Measurements from ENCODE around the gene MARCKSL1. TPM values are rescaled to one million over a fixed set of nuclear protein-coding genes. Genes with fewer than 3 reads are reported as not detected.

Gene MARCKSL1
- total RNA-seq (2021): 457 and 470 TPM in 2 replicates
- long read RNA-seq, transcript MARCKSL1-201 (2 exons, 1,699 nt): major isoform, 129 of 178 reads
- long read RNA-seq, partial matches to known transcripts: 29 of 178 reads
- long read RNA-seq, other reads (novel, unspliced or antisense): 20 of 178 reads

DNA sequence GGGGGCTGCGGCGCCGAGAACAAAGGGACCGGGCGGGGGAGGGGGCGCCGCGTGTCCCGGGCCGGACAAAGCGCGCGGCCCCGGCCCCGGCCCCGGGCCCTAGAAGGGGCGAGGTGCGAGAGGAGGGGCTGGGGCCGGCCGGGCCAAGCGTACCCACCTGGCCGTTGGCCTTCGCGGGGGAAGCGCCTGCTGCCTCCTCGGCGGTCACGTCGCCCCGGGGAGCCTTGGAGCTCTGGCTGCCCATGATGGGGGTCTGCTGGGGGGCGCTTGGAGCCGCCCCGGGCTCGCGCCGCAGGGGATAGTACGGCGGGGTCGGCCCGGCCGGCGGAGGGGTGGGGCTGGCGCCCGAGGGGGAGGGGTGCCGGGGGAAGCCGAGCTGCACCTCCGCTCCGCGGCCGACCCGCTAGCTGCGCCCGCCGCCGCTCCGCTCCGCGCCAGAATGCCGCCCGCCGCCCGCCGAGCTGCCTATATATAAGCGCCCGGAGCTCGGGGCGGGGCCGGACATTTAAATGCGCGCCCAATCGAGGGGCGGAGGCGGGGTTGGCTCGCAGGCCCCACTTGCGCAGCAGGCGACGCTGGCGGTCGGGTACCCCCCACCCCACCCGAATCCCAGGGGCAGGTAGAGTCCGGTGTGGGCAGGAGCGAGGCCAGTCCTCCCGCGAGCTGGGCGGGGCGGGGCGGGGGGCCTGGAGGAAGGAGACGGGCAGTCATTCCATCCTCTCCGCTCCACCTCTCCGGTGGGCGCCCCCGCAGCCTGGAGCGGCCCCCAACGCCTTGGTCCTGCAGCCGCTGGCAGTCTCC is at the start of gene MARCKSL1:
Gene MARCKSL1, minus strand, starts transcription at position 444 of the 801 bp plus-strand sequence. Its CDS starts 200 bp downstream, at position 244.
- H3K4ac ChIP-seq (ENCODE audit: low read depth, low read length): no peak within 1 kb of the TSS; the same call in 1 of the 2 replicates
- H3K9ac ChIP-seq (ENCODE audit: extremely low read depth, insufficient read length, low read length): peak within 1 kb of the TSS; percentile 90
- peak within 1 kb of the TSS; percentile 93 to 97 for H3K4me3 Mint-ChIP-seq
- H3K9me3 ChIP-seq (ENCODE audit: control insufficient read depth, low read depth, low read length): no peaks in the 10 kb centered on the region
- no peak within 1 kb of the TSS for H4K91ac ChIP-seq (ENCODE audit: insufficient read length, low read depth, low read length)
- no peaks in the 10 kb centered on the region; a peak in 1 of 5 replicates for H3K9me3 Mint-ChIP-seq
- peak within 1 kb of the TSS; percentile 60 for H3K4me2 ChIP-seq (ENCODE audit: insufficient read depth, insufficient read length, low read length)
- H2AFZ ChIP-seq (ENCODE audit: low read length): no peak within 1 kb of the TSS
- H3K23ac ChIP-seq (ENCODE audit: insufficient read length, low read depth, low read length): no peak within 1 kb of the TSS
- no peak within 1 kb of the TSS for H3K27ac ChIP-seq (ENCODE audit: insufficient read length, low read depth, low read length)
- no peak within 1 kb of the TSS for H2BK15ac ChIP-seq (ENCODE audit: low read depth, low read length)
- TF ChIP-seq, protein P1, sequence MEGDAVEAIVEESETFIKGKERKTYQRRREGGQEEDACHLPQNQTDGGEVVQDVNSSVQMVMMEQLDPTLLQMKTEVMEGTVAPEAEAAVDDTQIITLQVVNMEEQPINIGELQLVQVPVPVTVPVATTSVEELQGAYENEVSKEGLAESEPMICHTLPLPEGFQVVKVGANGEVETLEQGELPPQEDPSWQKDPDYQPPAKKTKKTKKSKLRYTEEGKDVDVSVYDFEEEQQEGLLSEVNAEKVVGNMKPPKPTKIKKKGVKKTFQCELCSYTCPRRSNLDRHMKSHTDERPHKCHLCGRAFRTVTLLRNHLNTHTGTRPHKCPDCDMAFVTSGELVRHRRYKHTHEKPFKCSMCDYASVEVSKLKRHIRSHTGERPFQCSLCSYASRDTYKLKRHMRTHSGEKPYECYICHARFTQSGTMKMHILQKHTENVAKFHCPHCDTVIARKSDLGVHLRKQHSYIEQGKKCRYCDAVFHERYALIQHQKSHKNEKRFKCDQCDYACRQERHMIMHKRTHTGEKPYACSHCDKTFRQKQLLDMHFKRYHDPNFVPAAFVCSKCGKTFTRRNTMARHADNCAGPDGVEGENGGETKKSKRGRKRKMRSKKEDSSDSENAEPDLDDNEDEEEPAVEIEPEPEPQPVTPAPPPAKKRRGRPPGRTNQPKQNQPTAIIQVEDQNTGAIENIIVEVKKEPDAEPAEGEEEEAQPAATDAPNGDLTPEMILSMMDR (conservative IDR thresholded peaks at IDR 0.05): no peak
- no peak within 1 kb of the TSS for H3K56ac ChIP-seq (ENCODE audit: insufficient read length, low read depth, low read length)
- WGBS (ENCODE audit: extremely low coverage, insufficient read length, low lambda C conversion rate): no CpG with 5 or more reads among the region's 95 CpGs
- H2BK120ac ChIP-seq (ENCODE audit: low read depth, low read length, poor library complexity, severe bottlenecking): no peak within 1 kb of the TSS
- H3K4me1 Mint-ChIP-seq: peaks cover 43 to 55% of the 10 kb centered on the region in 2 experiments
- no peak within 1 kb of the TSS for H4K8ac ChIP-seq (replicated peaks; ENCODE audit: insufficient read length, low read depth, low read length)
- no peak within 1 kb of the TSS for H2BK20ac ChIP-seq (ENCODE audit: low read depth, low read length, poor library complexity, severe bottlenecking)
- H3K27me3 ChIP-seq (ENCODE audit: insufficient read depth, low read length): peaks cover 2% of the 10 kb centered on the region; the same call in 1 of the 2 replicates
- DNase-seq: peak; percentile 84
- H2BK5ac ChIP-seq (ENCODE audit: insufficient read length, low read length): no peak within 1 kb of the TSS
- H3K14ac ChIP-seq (ENCODE audit: insufficient read depth, low read length): peak within 1 kb of the TSS; percentile 97
- H3T11ph ChIP-seq (ENCODE audit: low read length): no peak within 1 kb of the TSS
- no peak within 1 kb of the TSS for H2AK5ac ChIP-seq (ENCODE audit: insufficient read length, low read length)
- H3K27ac Mint-ChIP-seq: peak within 1 kb of the TSS; percentile 93 to 98 (median 97)
- H4K20me1 ChIP-seq (ENCODE audit: control insufficient read depth, insufficient read depth, insufficient read length): no peaks in the 10 kb centered on the region
- no peak within 1 kb of the TSS for H4K5ac ChIP-seq (ENCODE audit: insufficient read length, low read depth, low read length)
- peaks cover 3% of the 10 kb centered on the region; the same call in 1 of the 2 replicates for H3K4me1 ChIP-seq (ENCODE audit: insufficient read depth, low read length)
- H3K79me1 ChIP-seq (ENCODE audit: insufficient read depth, low read depth, low read length, poor library complexity, severe bottlenecking): no peaks in the 10 kb centered on the region
- H3K79me2 ChIP-seq (ENCODE audit: insufficient read depth, low read length): peaks cover 6% of the 10 kb centered on the region; the same call in 1 of the 2 replicates
- H3K18ac ChIP-seq (ENCODE audit: insufficient read length, low read depth, low read length): peak within 1 kb of the TSS; percentile 89
- H3K23me2 ChIP-seq (ENCODE audit: insufficient read length, low read depth, low read length, poor library complexity, severe bottlenecking): peaks cover 11% of the 10 kb centered on the region
- H3K36me3 Mint-ChIP-seq (ENCODE audit: insufficient read depth in 1 of 3, low read depth in 3 of 3): peaks cover 23 to 41% (median 38%) of the 10 kb centered on the region in 3 experiments
- no peak within 1 kb of the TSS for H2BK12ac ChIP-seq (ENCODE audit: insufficient read length, low read depth, low read length)
- peaks cover 36% of the 10 kb centered on the region for H3K27me3 Mint-ChIP-seq (ENCODE audit: low read depth)

Data from H9 (cell line).